Measurements from ENCODE around the gene SLC43A2. TPM values are rescaled to one million over a fixed set of nuclear protein-coding genes. Genes with fewer than 3 reads are reported as not detected.
"Not testable (repeated sequence)": the region's sequence is repeated elsewhere in the genome, so short reads cannot be mapped to it uniquely, and the experiment has no call there.

Gene SLC43A2
- total and polyA plus RNA-seq, 2 donors (not counting 3 experiments of a cell fraction or from before 2014, with no cell fraction given): 41.7 to 52.0 TPM

- no TSS peak for BruUV-seq (replicated peaks)
- no peaks in the 10 kb centered on the region for H3K9me1 ChIP-seq (replicated peaks; ENCODE audit: control insufficient read depth, extremely low read depth, insufficient read depth, low read length)
- peaks cover 4% of the 10 kb centered on the region for H4K20me1 ChIP-seq (replicated peaks; ENCODE audit: control insufficient read depth, extremely low read depth, insufficient read depth, low read length)
- DNase-seq (ENCODE audit: low read depth, low spot score): no peak
- H3K27ac ChIP-seq (ENCODE audit: insufficient read depth, low read depth, low read length): no peak overlapping the region
- H3K79me2 ChIP-seq (ENCODE audit: control insufficient read depth, insufficient read depth, low read length): peaks cover 34% of the 10 kb centered on the region
- FAIRE-seq: no peak
- ChIA-PET POLR2A (no interaction called here), CTCF (interaction anchor here (1.3 to 3.0 kb wide), 3 partner anchors 10 to 85 kb away, joined by 4 to 20 read pairs (median 7); no protein-coding TSS in a partner anchor)
- H2AFZ ChIP-seq (ENCODE audit: low read depth, low read length): no peak overlapping the region
- no peaks in the 10 kb centered on the region for H3K27me3 ChIP-seq (ENCODE audit: control insufficient read depth in 2 of 2, insufficient read depth in 2 of 2, low read length in 2 of 2)
- no peak for TF ChIP-seq GATA2 (IDR thresholded peaks at IDR 0.05; ENCODE audit: insufficient read depth, insufficient read length, low read depth, low read length)
- no peak for TF ChIP-seq EZH2 (IDR thresholded peaks at IDR 0.05; ENCODE audit: borderline replicate concordance, low read depth, low read length, severe bottlenecking)
- TF ChIP-seq FOS (IDR thresholded peaks at IDR 0.05; ENCODE audit: borderline replicate concordance, insufficient read depth, low read length): no peak
- TF ChIP-seq CTCF (IDR thresholded peaks at IDR 0.05; ENCODE audit: extremely low read depth in 1 of 2, insufficient read depth in 1 of 2, low read depth in 1 of 2, low read length in 2 of 2): no peak
- TF ChIP-seq POLR2A (IDR thresholded peaks at IDR 0.05; ENCODE audit: low read depth, low read length): no peak
- no peak for TF ChIP-seq POLR2AphosphoS5 (IDR thresholded peaks at IDR 0.05; ENCODE audit: insufficient read depth, low read depth, low read length)
- TF ChIP-seq JUN (IDR thresholded peaks at IDR 0.05; ENCODE audit: borderline replicate concordance, insufficient read depth, insufficient read length, low read depth): no peak
- no peak for TF ChIP-seq MYC (IDR thresholded peaks at IDR 0.05; ENCODE audit: low read depth, low read length)
- no peak for TF ChIP-seq MAX (IDR thresholded peaks at IDR 0.05; ENCODE audit: insufficient read depth, insufficient read length)
- no peak overlapping the region for H3K4me2 ChIP-seq (ENCODE audit: insufficient read depth, low read length)
- intact Hi-C loops (cut with micrococcal nuclease) (loop anchor here (5.0 to 10.0 kb wide), 2 partner anchors 151 to 297 kb away; partner anchors contain the start of gene TLCD2), dilution Hi-C loops (cut with MboI; ENCODE audit: extremely low pct_ligation_motif_present, low sequenced_read_pairs) (no loop called here)
- H3K36me3 ChIP-seq (ENCODE audit: control insufficient read depth in 2 of 2, extremely low read depth in 1 of 2, insufficient read depth in 2 of 2, low read length in 2 of 2): no peaks in the 10 kb centered on the region
- H3K4me3 ChIP-seq (replicated peaks in 1 of 3; ENCODE audit: insufficient read depth in 1 of 3, low read depth in 1 of 3, low read length in 3 of 3): no peak overlapping the region
- no peak overlapping the region for H3K9ac ChIP-seq (replicated peaks; ENCODE audit: extremely low read depth, insufficient read depth, low read length)
- peaks cover 22% of the 10 kb centered on the region for H3K4me1 ChIP-seq (ENCODE audit: control insufficient read depth, extremely low read depth, insufficient read depth, low read length)
- no peaks in the 10 kb centered on the region for H3K9me3 ChIP-seq (replicated peaks; ENCODE audit: control insufficient read depth, insufficient read depth, low read length)
Observed at GRCh38 chr17:1563786-1564613, 64.6 kb downstream of the SLC43A2 start.

GRCh38 chr17:1563471-1563785 lies 65.2 kb downstream of the SLC43A2 start:
- POLR2A ChIA-PET; H3K9me1 ChIP-seq (replicated peaks; ENCODE audit: control insufficient read depth, extremely low read depth, insufficient read depth, low read length); H4K20me1 ChIP-seq (replicated peaks; ENCODE audit: control insufficient read depth, extremely low read depth, insufficient read depth, low read length); H3K4me2 ChIP-seq (ENCODE audit: insufficient read depth, low read length); H3K36me3 ChIP-seq (ENCODE audit: control insufficient read depth in 2 of 2, extremely low read depth in 1 of 2, insufficient read depth in 2 of 2, low read length in 2 of 2); BruUV-seq (replicated peaks); H3K27ac ChIP-seq (ENCODE audit: insufficient read depth, low read depth, low read length); H3K9ac ChIP-seq (replicated peaks; ENCODE audit: extremely low read depth, insufficient read depth, low read length); H3K27me3 ChIP-seq (ENCODE audit: control insufficient read depth in 2 of 2, insufficient read depth in 2 of 2, low read length in 2 of 2); H3K9me3 ChIP-seq (replicated peaks; ENCODE audit: control insufficient read depth, insufficient read depth, low read length); H3K4me3 ChIP-seq (replicated peaks in 1 of 3; ENCODE audit: insufficient read depth in 1 of 3, low read depth in 1 of 3, low read length in 3 of 3); dilution Hi-C loops (cut with MboI; ENCODE audit: extremely low pct_ligation_motif_present, low sequenced_read_pairs); H2AFZ ChIP-seq (ENCODE audit: low read depth, low read length); DNase-seq (ENCODE audit: low read depth, low spot score); FAIRE-seq: not testable (repeated sequence)
- H3K79me2 ChIP-seq (ENCODE audit: control insufficient read depth, insufficient read depth, low read length): peaks cover 39% of the 10 kb centered on the region
- H3K4me1 ChIP-seq (ENCODE audit: control insufficient read depth, extremely low read depth, insufficient read depth, low read length): peaks cover 22% of the 10 kb centered on the region
- CTCF ChIA-PET: interaction anchor here (1.3 to 3.0 kb wide), 3 partner anchors 11 to 85 kb away, joined by 4 to 20 read pairs (median 7); no protein-coding TSS in a partner anchor
- intact Hi-C loops (cut with micrococcal nuclease): loop anchor here (5.0 to 10.0 kb wide), 2 partner anchors 151 to 296 kb away; partner anchors contain the start of gene TLCD2

All from endothelial cell of umbilical vein (primary cell).